ENCODE data around the gene ARL8A.

- TF ChIP-seq EZH2phosphoT487 (IDR thresholded peaks at IDR 0.05; ENCODE audit: low read depth, severe bottlenecking, unreplicated experiment): no peak
- TF ChIP-seq CTCF (IDR thresholded peaks at IDR 0.05; ENCODE audit: poor library complexity): no peak
These were observed 13.6 kb downstream of the ARL8A start for GRCh38 chr1:202130816-202131522.

All from hepatocyte (in vitro differentiated cells).